Parathyroid adenoma (tissue), 2 donors: ENCODE results near the gene LRTM2.

Experiments used
- H2AFZ ChIP-seq: fragments of 300-600 bp; sonication (generic); one replicate; pipeline ENCODE4 v1.7.0; 2017; ENCODE audit warnings: antibody characterized with exemption, mild to moderate bottlenecking
- H3K27ac ChIP-seq: fragments of 300-600 bp; sonication (generic); one replicate; pipeline ENCODE4 v1.7.0; 2017
- H3K27me3 ChIP-seq: fragments of 300-600 bp; sonication (generic); one replicate; pipeline ENCODE4 v1.7.0; 2017; ENCODE audit warnings: low read length; ENCODE audit not compliant: control insufficient read depth, insufficient read depth
- H3K36me3 ChIP-seq: fragments of 300-600 bp; sonication (generic); one replicate; pipeline ENCODE4 v1.7.0; 2017; ENCODE audit warnings: low read length; ENCODE audit not compliant: control insufficient read depth, insufficient read depth
- H3K4me1 ChIP-seq: fragments of 300-600 bp; sonication (generic); one replicate; pipeline ENCODE4 v1.7.0; 2017; ENCODE audit warnings: control low read depth
- H3K4me2 ChIP-seq: fragments of 300-600 bp; sonication (generic); one replicate; pipeline ENCODE4 v1.7.0; 2017; ENCODE audit warnings: low read length
- H3K4me3 ChIP-seq: fragments of 300-600 bp; sonication (generic); one replicate; pipeline ENCODE4 v1.7.0; 2017; ENCODE audit warnings: low read depth, low read length
- H3K79me2 ChIP-seq: fragments of 300-600 bp; sonication (generic); one replicate; pipeline ENCODE4 v1.7.0; 2017; ENCODE audit warnings: control low read depth
- H3K9ac ChIP-seq: fragments of 300-600 bp; sonication (generic); one replicate; pipeline ENCODE4 v1.7.0; 2017; ENCODE audit warnings: mild to moderate bottlenecking
- H3K9me3 ChIP-seq: fragments of 300-600 bp; sonication (generic); one replicate; pipeline ENCODE4 v1.7.0; 2017; ENCODE audit warnings: low read length; ENCODE audit not compliant: control insufficient read depth
- CTCF ChIP-seq: fragments of 300-600 bp; sonication (generic); IDR thresholded peaks from one replicate; pipeline ENCODE4 v1.7.0; 2017; ENCODE audit warnings: antibody characterized with exemption, mild to moderate bottlenecking
- donor health status: primary hyperparathyroidism.

The LRTM2 gene

GRCh38 chr12:1832801-1833595 lies 12.6 kb downstream of the LRTM2 start:
- Histone ChIP-seq H3K4me3 (no peak overlapping the region), H2AFZ (no peak overlapping the region), H3K27ac (no peak overlapping the region), H3K4me1 (peaks cover 56% of the 10 kb centered on the region), H3K36me3 (no peaks in the 10 kb centered on the region), H3K9me3 (no peaks in the 10 kb centered on the region), H3K79me2 (peaks cover 4% of the 10 kb centered on the region), H3K9ac (no peak overlapping the region), H3K27me3 (no peaks in the 10 kb centered on the region), H3K4me2 (no peak overlapping the region)
- TF ChIP-seq CTCF = no peak

DNA sequence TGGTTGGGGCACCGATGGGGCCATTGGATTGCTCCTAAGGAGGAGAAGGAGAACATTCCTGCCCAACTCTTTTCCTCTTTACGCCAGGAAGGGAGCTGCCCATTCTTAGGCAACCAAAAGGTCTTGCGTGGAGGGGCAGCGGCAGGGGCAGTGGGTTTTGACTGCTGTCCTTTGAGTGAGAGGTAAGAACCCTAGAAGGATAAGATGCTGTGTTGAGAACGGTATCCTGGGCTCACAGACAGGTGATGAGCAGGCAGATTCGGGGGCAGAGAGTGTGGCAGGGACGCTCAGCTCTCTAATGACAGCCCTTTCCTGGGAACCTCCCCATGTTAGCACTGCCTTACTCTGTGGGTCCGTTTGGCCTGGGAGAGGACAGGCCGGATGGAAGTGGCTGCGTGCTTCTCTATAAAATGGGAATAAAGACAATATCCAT lies 13.2 kb downstream of the LRTM2 start:
- H3K27me3 ChIP-seq = no peaks in the 10 kb centered on the region
- H3K79me2 ChIP-seq = peaks cover 4% of the 10 kb centered on the region
- no peak overlapping the region for H2AFZ ChIP-seq
- no peak for TF ChIP-seq CTCF
- H3K9me3 ChIP-seq = no peaks in the 10 kb centered on the region
- no peak overlapping the region for H3K4me3 ChIP-seq
- peaks cover 51% of the 10 kb centered on the region for H3K4me1 ChIP-seq
- no peak overlapping the region for H3K9ac ChIP-seq
- H3K36me3 ChIP-seq = no peaks in the 10 kb centered on the region
- no peak overlapping the region for H3K4me2 ChIP-seq
- no peak overlapping the region for H3K27ac ChIP-seq

- Histone ChIP-seq H3K9ac (no peak overlapping the region), H3K36me3 (no peaks in the 10 kb centered on the region), H3K9me3 (no peaks in the 10 kb centered on the region), H3K4me2 (no peak overlapping the region), H3K4me3 (no peak overlapping the region), H3K79me2 (peaks cover 4% of the 10 kb centered on the region), H2AFZ (no peak overlapping the region), H3K27ac (no peak overlapping the region), H3K4me1 (peaks cover 44% of the 10 kb centered on the region), H3K27me3 (no peaks in the 10 kb centered on the region)
- TF ChIP-seq CTCF = no peak
These were observed 14.0 kb downstream of the LRTM2 start for GRCh38 chr12:1834186-1834925.

DNA sequence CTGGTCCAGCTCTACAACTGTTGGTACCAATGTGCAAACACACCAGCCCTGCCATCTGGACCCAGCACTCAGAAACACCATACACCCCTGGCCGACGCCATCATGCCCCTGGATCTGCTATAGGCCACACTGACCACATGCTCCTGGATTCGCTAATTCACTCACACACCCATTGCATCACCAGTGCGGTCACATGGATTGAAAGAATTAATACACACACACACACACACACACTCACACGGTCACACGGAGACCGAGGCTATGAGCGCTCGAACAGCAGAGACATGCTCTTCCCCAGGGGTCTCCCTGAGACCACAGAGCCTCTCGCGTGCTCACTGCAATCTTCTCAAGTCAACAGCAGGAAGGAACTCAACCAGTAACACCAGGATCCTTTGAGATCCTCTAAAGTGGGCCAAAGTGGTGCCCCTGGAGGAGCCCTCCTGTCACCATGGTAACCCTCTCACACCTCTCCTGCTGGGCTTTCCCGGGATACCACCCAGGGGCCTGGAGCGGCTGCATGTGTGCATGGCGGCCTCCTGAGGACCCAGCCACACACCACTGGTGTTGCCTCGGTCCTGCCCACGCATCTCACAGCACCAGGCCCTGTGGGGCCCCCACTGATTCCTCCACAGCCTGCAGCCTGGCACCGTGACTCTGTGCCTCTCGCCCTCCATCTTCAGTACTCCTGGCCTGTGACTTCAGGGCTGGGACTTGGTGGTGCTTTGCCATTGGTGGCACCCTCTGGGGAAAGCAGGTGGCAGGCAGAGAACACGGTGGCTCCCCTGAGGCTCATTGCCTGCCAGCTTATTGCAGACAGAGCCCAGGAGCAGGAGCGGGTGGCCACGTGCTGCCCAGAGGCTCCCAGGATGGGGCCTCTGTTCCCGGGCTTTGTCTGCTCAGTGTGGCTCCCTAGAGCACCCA lies 15.1 kb downstream of the LRTM2 start:
- Histone ChIP-seq H3K4me1 (peaks cover 33% of the 10 kb centered on the region), H3K27me3 (no peaks in the 10 kb centered on the region), H3K36me3 (no peaks in the 10 kb centered on the region), H3K9ac (no peak overlapping the region), H3K9me3 (no peaks in the 10 kb centered on the region), H3K79me2 (peaks cover 4% of the 10 kb centered on the region), H3K27ac (peak overlapping the region; percentile 78), H3K4me2 (no peak overlapping the region), H2AFZ (no peak overlapping the region), H3K4me3 (no peak overlapping the region)
- no peak for TF ChIP-seq CTCF
